GM20000 (cell line): Measurements from ENCODE around the gene RAB38.

Experiments used
- DNase-seq: peaks from one replicate; pipeline ENCODE4 v3.0.0; 2012; ENCODE audit warnings: low spot score
- CTCF ChIP-seq: IDR thresholded peaks from 2 replicates; pipeline ENCODE4 v1.5.1; 2012; ENCODE audit warnings: mild to moderate bottlenecking, control low read depth; ENCODE audit errors: extremely low read depth, missing control alignments

The RAB38 gene

GRCh38 chr11:88089134-88089533 is 86.1 kb downstream of the RAB38 start:
- TF ChIP-seq CTCF, result no peak

GRCh38 chr11:88087337-88087736 is 87.9 kb downstream of the RAB38 start:
- DNase-seq, result no peak

More at GRCh38 chr11:88089134-88089533, 86.1 kb downstream of the RAB38 start:
- no peak for DNase-seq

GRCh38 chr11:88086297-88086696 is 88.9 kb downstream of the RAB38 start:
- no peak for TF ChIP-seq CTCF
- DNase-seq, result no peak

More at GRCh38 chr11:88087337-88087736, 87.9 kb downstream of the RAB38 start:
- no peak for TF ChIP-seq CTCF

- no peak for DNase-seq
- TF ChIP-seq CTCF, result no peak
These were observed 104.8 kb downstream of the RAB38 start for GRCh38 chr11:88070437-88070836.

GRCh38 chr11:88068848-88069554 is 106.2 kb downstream of the RAB38 start:
- no peak for DNase-seq

GRCh38 chr11:88066090-88066489 is 109.2 kb downstream of the RAB38 start:
- TF ChIP-seq CTCF, result no peak

More at GRCh38 chr11:88068848-88069554, 106.2 kb downstream of the RAB38 start:
- TF ChIP-seq CTCF, result no peak

GRCh38 chr11:88064097-88064705 is 111.0 kb downstream of the RAB38 start:
- TF ChIP-seq CTCF, result no peak
- no peak for DNase-seq

More at GRCh38 chr11:88066090-88066489, 109.2 kb downstream of the RAB38 start:
- DNase-seq, result no peak
